KG1 (cell line): ENCODE results near the gene HOXB5.

Experiments
- DNase-seq: peaks from one replicate; lab custom pipeline; 2025; lab: John Stamatoyannopoulos, UW

HOXB5 gene

DNA sequence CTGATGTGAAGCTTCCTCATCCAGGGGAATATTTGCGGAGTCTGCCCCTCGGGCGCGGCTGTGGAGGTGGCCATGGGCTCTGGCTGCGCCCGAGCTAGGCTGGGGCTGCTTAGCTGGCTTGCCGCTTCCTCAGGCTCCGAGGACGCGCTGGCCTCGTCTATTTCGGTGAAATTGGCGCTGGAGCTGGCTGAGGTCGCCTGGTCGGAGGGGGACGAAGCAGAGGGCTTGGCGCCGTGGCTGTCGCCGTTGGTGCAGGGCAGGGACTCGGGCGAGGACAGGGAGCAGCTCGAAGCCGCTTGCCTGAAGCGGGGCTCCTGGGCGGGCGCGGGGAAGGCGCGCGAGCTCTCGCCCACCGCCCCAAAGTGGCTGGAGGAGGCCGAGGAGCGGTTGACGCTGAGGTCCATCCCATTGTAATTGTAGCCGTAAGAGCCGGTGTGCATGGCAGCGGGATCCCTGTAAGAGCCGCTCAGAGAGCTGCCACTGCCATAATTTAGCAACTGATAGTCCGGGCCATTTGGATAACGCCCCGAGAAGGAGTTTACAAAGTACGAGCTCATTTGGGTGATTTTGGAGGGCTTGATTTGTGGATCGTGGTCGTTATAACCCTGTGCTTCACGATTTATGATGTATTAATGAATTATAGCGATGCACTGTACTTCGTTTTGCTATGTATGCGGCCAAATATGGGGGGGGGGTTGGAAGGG lies at the start of gene HOXB5:
Gene HOXB5, minus strand, starts transcription at position 654 of the 704 bp plus-strand sequence. Its CDS starts 97 bp downstream, at position 557.
- no peak for DNase-seq

- DNase-seq = no peak
These were observed 49.5 kb upstream of the HOXB5 start for GRCh38 chr17:48642843-48643696.

DNA sequence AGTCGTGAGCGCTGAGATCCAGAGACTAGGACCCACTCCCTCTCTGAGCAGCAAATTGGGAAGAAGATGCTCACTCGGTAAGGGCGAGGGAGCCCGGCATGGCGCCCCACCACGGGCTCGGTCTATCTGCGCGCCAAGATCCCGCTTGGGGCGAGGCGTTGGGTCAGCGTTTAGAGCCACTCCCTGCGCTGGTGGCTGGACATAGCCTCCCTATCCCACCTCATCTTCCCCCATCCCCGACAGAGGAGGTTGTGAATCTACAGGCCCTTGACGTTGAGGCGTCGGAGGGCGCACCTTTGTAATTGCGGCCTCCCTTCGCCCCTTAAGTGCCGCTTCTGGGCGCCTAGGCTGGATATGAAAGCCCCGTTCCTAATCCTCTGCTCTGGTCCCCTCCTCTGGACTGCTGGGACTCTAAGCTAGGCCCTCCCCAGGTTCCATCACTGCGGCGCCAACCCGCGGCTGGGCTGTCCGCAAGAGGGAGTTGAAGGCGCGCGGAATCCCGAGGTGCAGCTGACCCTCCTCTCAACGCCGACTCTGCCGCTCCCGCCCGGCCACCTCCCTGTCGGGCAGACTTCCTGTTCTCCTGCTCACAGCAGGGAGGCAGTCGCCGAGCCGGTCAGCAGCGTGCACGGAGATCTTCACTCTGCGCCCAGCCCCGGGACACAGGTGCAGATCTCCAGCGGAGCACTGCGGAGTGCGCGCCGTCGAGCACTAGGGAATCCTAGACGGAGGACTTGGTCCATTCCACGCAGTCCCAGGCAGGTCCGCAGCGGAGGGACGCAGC lies 48.7 kb upstream of the HOXB5 start:
- no peak for DNase-seq

DNA sequence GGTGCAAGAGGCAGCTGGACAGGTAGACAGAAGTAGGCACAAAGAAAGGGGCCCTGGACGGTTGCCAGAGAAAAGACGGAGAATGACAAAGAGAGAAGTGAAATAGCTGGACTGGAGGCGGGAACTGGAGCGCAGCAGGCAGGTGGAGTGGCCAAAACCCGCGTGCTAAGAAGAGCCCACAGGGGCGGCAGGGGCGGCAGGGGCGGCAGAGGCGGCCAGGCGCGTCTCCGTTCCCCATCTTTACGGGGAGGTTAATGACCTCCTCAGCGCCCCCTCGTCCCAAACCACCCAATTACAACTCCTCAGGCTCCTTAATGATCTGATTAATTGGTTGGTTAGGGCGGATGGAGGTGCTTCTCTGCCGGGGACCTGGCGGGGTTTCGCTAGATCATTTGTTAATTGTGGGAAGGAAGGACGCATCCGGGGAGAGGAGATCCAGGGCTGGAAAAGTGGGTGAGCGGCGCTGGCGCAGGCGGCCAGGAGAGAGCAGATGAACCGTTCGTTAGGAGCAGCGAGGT lies 48.0 kb upstream of the HOXB5 start:
- DNase-seq = no peak

DNA sequence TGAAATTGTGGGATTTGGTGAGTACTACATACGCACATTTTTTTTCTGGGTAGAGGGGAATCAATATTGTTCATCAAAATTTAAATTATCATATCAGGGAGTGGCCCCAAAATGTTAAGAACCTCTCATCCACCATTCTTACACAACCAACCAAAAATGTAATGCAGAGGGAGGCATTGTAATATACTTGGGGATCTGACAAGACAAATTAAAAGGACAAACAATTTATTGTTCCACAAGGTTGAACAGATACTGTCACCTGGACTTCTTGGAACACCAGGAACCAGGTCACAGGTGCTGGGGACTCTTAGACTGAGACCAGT lies 47.2 kb upstream of the HOXB5 start:
- DNase-seq = no peak

DNA sequence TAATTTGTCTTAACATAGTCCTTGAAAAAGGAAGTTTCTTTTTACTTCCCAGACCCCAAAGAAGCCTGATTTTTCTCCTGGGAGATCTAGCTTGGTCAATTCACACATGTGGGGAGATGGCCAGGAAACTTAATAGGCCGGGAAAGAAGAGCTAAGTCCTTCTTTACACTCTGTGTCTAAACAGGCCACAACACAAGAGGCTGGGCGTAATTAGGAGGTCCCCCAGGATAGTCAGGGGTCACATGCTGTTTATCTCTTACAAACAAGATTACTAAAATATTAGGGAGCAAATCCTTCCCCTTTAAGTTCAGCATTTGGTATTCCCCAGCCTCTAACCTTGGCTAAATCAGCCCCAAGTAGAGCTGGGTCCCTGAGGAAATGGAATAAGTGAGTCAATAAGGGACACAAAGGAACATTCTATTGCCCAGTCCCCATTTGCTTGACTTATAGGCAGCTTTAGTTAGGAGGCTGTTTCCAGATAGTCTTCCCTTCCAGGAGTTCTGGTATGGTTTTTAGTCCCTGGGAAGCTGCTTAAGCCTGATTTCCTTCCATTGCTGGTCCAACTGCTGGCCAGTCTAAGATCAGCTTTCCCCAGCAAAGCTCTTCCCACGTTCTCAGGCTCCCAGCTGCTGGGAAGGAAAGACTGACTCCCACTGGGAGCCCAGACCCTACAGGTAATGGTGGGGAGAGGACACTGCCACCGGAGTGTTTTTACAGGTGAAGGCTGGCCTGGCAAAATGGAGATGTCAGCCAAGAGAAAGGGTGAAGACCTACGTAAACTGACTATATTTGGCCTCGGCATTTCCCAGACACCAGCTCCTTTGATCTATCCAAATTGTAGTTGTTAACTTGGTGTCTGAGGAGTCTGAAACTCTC lies 46.6 kb upstream of the HOXB5 start:
- no peak for DNase-seq

- DNase-seq = no peak
These were observed 45.6 kb upstream of the HOXB5 start for GRCh38 chr17:48639136-48639535.

- DNase-seq = no peak
These were observed 44.0 kb upstream of the HOXB5 start for GRCh38 chr17:48637323-48638260.

- DNase-seq = peak; percentile 26
These were observed 42.8 kb upstream of the HOXB5 start for GRCh38 chr17:48636177-48637018.

- DNase-seq = no peak
These were observed 41.1 kb upstream of the HOXB5 start for GRCh38 chr17:48634493-48635208.

GRCh38 chr17:48633266-48633677 lies 39.7 kb upstream of the HOXB5 start:
- no peak for DNase-seq

GRCh38 chr17:48632579-48633265 lies 39.1 kb upstream of the HOXB5 start:
- no peak for DNase-seq

DNA sequence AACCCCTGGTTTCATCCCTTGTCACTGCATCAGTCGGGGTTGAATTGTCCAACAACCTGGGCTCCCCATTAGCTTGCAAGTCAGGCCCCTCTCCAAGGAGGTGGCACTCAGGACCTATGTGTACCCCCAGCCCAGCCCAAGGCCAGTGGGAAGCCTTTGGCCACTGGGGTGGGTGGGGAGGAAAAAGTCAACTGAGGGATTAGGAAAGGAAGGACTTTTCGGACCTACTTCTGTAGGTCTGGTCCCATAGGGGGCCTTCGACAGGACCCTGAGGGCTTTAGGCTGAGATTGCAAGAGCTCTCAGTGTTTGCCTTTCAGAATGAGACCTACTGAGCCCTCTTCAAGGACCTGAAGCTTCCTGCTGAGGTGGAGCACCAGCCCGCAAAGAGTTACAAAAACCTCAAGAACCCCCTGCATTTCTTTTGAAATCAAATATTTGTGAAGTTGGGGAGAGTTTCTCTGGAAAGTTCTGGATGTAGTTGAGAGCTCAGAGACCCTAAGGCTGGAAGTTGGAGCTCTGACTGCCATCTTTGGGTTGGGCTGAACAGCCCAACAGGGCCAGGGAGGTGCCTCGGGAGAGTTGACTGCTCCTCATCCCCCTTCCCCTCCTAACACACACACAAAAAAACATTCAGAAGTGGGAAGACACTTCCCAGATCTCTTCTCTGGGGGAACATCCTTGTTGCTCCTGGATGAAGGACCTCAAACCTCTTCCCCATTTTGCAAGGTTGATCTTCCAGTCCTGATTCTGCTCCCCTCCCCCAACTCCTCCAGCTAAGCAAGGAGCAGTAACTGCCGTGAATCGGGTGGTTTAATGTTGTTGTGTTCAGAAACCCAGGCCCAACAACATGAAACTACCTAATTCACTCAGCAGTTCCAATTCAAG lies 38.4 kb upstream of the HOXB5 start:
- DNase-seq = no peak

- no peak for DNase-seq
These were observed 37.5 kb upstream of the HOXB5 start for GRCh38 chr17:48630925-48631692.

GRCh38 chr17:48630009-48630924 lies 36.7 kb upstream of the HOXB5 start:
- DNase-seq = no peak
